Hepatocyte (in vitro differentiated cells): ENCODE data around the gene ZNF385B. TPM values are rescaled to one million over a fixed set of nuclear protein-coding genes. Genes with fewer than 3 reads are reported as not detected.
A peak's percentile ranks its signal among the peaks of the same experiment; 100 is the strongest.

Experiments used
- DNase-seq: peaks from one replicate; pipeline ENCODE4 v3.0.0-alpha.2; 2016; ENCODE audit warnings: low spot score
- H2AFZ ChIP-seq: fragments of 200-600 bp; sonication (generic); 2 replicates; pipeline ENCODE4 v1.6.0; 2016; ENCODE audit warnings: antibody characterized with exemption, mild to moderate bottlenecking
- H3K27ac ChIP-seq: fragments of 200-600 bp; sonication (generic); 2 replicates; pipeline ENCODE4 v1.5.1; 2016; ENCODE audit warnings: mild to moderate bottlenecking
- H3K27me3 ChIP-seq: fragments of 200-600 bp; sonication (generic); 2 replicates; pipeline ENCODE4 v1.6.1; 2016
- H3K36me3 ChIP-seq: fragments of 200-600 bp; sonication (generic); replicated peaks from 2 replicates; pipeline ENCODE4 v1.5.1; 2016; ENCODE audit warnings: low read depth; ENCODE audit not compliant: insufficient read depth
- H3K4me1 ChIP-seq: fragments of 200-600 bp; sonication (generic); 2 replicates; pipeline ENCODE4 v1.5.1; 2016; ENCODE audit warnings: mild to moderate bottlenecking, moderate library complexity; ENCODE audit not compliant: insufficient read depth
- H3K4me2 ChIP-seq: fragments of 200-600 bp; sonication (generic); 2 replicates; pipeline ENCODE4 v1.6.0; 2016
- H3K4me3 ChIP-seq: fragments of 200-600 bp; sonication (generic); 2 replicates; pipeline ENCODE4 v1.5.1; 2016; ENCODE audit warnings: mild to moderate bottlenecking
- H3K79me2 ChIP-seq: fragments of 200-600 bp; sonication (generic); 2 replicates; pipeline ENCODE4 v1.6.0; 2017; ENCODE audit warnings: mild to moderate bottlenecking
- H3K9me2 ChIP-seq: fragments of 200-600 bp; sonication (generic); replicated peaks from 2 replicates; pipeline ENCODE4 v1.6.0; 2017; ENCODE audit warnings: mild to moderate bottlenecking; ENCODE audit not compliant: insufficient read depth
- H3K9me3 ChIP-seq: fragments of 200-600 bp; sonication (generic); 2 replicates; pipeline ENCODE4 v1.5.1; 2016; ENCODE audit warnings: low read depth, mild to moderate bottlenecking
- H4K20me1 ChIP-seq: fragments of 200-600 bp; sonication (generic); 2 replicates; pipeline ENCODE4 v1.6.0; 2016; ENCODE audit warnings: mild to moderate bottlenecking; ENCODE audit not compliant: insufficient read depth, poor library complexity, severe bottlenecking
- CTCF ChIP-seq: fragments of 200-600 bp; sonication (generic); IDR thresholded peaks from 2 replicates; pipeline ENCODE4 v1.5.1; 2016; ENCODE audit warnings: antibody characterized with exemption, mild to moderate bottlenecking; ENCODE audit not compliant: poor library complexity
- EZH2 ChIP-seq: fragments of 200-600 bp; sonication (generic); IDR thresholded peaks from 2 replicates; pipeline ENCODE4 v1.6.1; 2016; ENCODE audit warnings: antibody characterized with exemption, mild to moderate bottlenecking, borderline replicate concordance
- EZH2phosphoT487 ChIP-seq: fragments of 200-600 bp; sonication (generic); IDR thresholded peaks from one replicate; pipeline ENCODE4 v1.6.1; 2018; ENCODE audit warnings: antibody characterized with exemption, mild to moderate bottlenecking, low read depth, moderate library complexity; ENCODE audit not compliant: unreplicated experiment, severe bottlenecking
- WGBS: methylation state at CpG from one replicate; pipeline ENCODE4 v1.1.6; 2016; ENCODE audit warnings: low lambda C conversion rate; ENCODE audit errors: missing lambda C conversion rate; 5-methylcytosine and 5-hydroxymethylcytosine counted together
- polyA plus RNA-seq: library from polyadenylated mRNA; unstranded; fragments of >200 nt; fragmentation: Nextera tagmentation; extraction: Ambion mirVana; gene quantifications from 2 replicates; pipeline ENCODE4 v1.2.1, GENCODE V29; 2016
- total RNA-seq: library from RNA; depleted of rRNA; stranded (reverse); fragments of >200 nt; gene quantifications from 2 replicates; pipeline ENCODE4 v1.2.3, GENCODE V29; 2014

ZNF385B gene
- total and polyA plus RNA-seq, 2 experiments from 2014 or later: 1.8 to 2.4 TPM

- no peaks in the 10 kb centered on the region for H3K36me3 ChIP-seq
- H3K79me2 ChIP-seq: no peaks in the 10 kb centered on the region
- H3K4me2 ChIP-seq: no peak overlapping the region
- no peak overlapping the region for H3K4me3 ChIP-seq
- H3K27ac ChIP-seq: no peak overlapping the region
- DNase-seq: peak; percentile 4
- no peaks in the 10 kb centered on the region for H3K9me2 ChIP-seq
- no peaks in the 10 kb centered on the region for H3K27me3 ChIP-seq
- H4K20me1 ChIP-seq: no peaks in the 10 kb centered on the region
- no peaks in the 10 kb centered on the region for H3K9me3 ChIP-seq
- H2AFZ ChIP-seq: no peak overlapping the region
- no peak for TF ChIP-seq EZH2phosphoT487
- TF ChIP-seq EZH2: no peak
- TF ChIP-seq CTCF: no peak
- no peaks in the 10 kb centered on the region for H3K4me1 ChIP-seq
- 68% methylated on average over 5 of the region's 5 CpGs for WGBS
Measured at GRCh38 chr2:179746981-179747380, 114.4 kb downstream of the ZNF385B start.

- 66% methylated on average over 5 of the region's 5 CpGs for WGBS
- no peak overlapping the region for H3K27ac ChIP-seq
- H3K4me2 ChIP-seq: peak overlapping the region; percentile 24
- H3K4me3 ChIP-seq: no peak overlapping the region
- no peak overlapping the region for H2AFZ ChIP-seq
- H3K36me3 ChIP-seq: no peaks in the 10 kb centered on the region
- no peaks in the 10 kb centered on the region for H4K20me1 ChIP-seq
- no peaks in the 10 kb centered on the region for H3K79me2 ChIP-seq
- DNase-seq: no peak
- no peaks in the 10 kb centered on the region for H3K9me2 ChIP-seq
- no peaks in the 10 kb centered on the region for H3K27me3 ChIP-seq
- TF ChIP-seq EZH2: no peak
- TF ChIP-seq CTCF: no peak
- no peak for TF ChIP-seq EZH2phosphoT487
- H3K9me3 ChIP-seq: no peaks in the 10 kb centered on the region
- H3K4me1 ChIP-seq: no peaks in the 10 kb centered on the region
Measured at GRCh38 chr2:179745635-179746256, 115.7 kb downstream of the ZNF385B start.

GRCh38 chr2:179744401-179744800, 117.0 kb downstream of the ZNF385B start:
- Histone ChIP-seq H3K4me3 (no peak overlapping the region), H3K36me3 (no peaks in the 10 kb centered on the region)
- WGBS: 69% methylated on average over 5 of the region's 5 CpGs

More at GRCh38 chr2:179744401-179744800, 117.0 kb downstream of the ZNF385B start:
- H3K27me3 ChIP-seq: no peaks in the 10 kb centered on the region
- no peaks in the 10 kb centered on the region for H3K9me2 ChIP-seq
- TF ChIP-seq CTCF (no peak), EZH2phosphoT487 (no peak), EZH2 (no peak)
- H3K9me3 ChIP-seq: no peaks in the 10 kb centered on the region
- H3K79me2 ChIP-seq: no peaks in the 10 kb centered on the region
- no peaks in the 10 kb centered on the region for H4K20me1 ChIP-seq
- no peak for DNase-seq
- no peak overlapping the region for H3K4me2 ChIP-seq
- H3K4me1 ChIP-seq: no peaks in the 10 kb centered on the region
- H3K27ac ChIP-seq: no peak overlapping the region
- H2AFZ ChIP-seq: no peak overlapping the region
